ENCODE results near the gene ARMC3.
"Not testable (repeated sequence)": the region's sequence is repeated elsewhere in the genome, so short reads cannot be mapped to it uniquely, and the experiment has no call there.

Gene ARMC3

DNA sequence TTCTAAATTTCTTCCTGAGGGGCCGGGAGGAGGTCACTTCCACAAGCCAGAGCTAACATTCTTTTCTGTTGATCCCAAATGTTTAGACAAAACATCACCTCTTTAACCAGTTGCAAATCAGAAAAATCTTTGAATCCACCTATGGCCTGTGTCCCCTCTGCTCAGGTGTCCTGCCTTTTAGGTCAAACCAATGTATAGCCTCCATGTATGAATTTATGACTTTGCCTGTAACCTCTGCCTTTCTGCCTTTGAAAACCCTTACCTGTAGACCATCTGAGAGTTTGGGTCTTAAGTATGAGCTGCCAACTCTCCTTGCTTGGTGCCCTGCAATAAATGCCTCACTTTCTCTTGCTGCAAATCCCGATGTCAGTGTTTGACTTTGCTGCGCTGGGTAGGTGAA is 123.4 kb downstream of the ARMC3 start:
- no peak for DNase-seq (ENCODE audit: low spot score)

DNA sequence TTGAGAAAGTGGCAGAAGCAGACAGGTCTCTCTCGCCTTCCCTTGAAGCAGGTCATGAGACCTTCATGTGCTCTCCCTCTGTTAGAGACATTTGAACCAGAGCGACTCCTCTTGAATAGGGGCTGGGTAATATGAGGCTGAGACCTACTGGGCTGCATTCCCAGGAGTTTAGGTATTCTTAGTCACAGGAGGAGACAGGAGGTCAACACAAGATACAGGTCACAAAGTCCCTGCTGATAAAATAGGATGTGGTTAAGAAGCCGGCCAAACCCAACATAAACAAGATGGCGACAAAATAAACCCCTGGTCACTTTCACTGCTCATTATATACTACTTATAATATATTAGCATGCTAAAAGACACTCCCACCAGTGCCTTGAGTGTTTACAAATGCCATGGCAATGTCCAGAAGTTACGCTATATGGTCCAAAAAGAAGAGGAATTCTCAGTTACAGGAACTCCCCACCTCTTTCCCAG is 124.0 kb downstream of the ARMC3 start:
- DNase-seq (ENCODE audit: low spot score): no peak

DNA sequence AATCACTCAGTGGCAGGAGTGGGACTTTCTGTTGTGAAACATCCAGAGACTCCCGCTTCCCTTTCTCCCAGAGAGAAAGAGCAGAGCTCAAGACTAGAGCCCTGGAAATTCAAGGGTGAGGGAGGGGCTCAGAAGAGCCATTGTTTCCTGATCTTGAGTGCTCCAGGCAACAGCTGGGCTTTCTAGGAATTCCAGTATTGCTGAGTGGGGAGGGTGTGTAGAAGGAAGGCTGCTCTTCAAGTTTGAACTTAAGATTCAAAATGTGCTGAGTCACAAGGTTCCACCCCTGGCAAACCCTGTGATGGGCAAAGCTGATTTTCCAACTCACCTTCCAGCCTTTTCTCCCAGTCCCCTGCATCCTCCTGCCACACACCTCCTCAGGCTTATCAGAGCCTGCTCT is 125.2 kb downstream of the ARMC3 start:
- DNase-seq (ENCODE audit: low spot score): no peak

DNA sequence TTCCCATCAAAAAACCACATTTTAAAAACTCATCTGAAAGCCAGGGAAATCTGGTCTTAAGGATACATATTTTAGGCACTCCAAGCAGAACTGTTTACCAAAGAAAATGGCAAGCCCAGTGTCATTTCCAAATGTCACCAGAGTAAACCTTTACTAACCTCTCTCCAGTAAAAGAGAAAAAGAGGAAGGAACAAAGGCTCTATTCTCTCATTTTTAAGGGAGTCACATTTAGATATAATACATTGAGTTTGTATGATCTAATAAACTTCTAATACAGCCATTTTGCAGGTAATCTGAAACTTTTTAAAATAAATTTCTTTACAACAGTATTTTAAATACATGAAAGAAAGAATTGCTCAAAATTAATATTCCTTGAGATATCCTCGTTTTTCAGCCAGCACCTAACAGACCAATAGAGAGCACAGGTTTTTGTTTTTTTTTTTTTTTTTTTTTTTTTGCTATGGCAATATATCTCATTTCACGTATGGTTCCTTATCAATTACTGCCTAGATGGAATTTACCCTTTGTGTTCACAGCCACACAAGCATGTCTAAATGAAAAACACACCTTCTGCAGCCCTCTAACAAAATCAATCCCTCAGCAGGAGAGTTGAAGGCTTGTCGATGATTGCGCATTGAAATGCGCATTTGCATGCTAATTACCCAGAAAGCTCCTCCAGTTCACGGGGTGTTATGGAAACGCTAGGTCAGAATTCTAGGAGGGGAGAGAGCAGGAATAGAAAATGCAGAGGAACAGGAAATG is 127.8 kb downstream of the ARMC3 start:
- no peak for DNase-seq (ENCODE audit: low spot score)

DNA sequence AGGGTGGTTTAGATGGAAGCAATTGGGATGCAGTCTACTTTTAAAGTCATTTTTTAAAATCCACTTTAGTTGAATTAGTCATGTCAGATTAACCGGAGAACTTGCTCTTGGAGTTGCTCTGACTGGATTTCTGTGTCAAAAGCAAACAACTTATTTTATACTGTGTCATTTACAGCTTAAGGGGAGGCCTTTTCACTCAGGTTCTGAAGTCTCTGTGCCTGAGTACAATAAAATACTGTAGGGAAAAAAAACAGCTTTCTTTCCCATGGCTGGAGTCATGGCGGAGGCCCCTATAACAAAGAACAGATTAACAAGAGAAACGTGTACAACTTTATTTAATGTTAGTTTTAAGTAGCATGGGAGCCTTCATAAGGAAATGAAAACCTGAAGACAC is 128.3 kb downstream of the ARMC3 start:
- DNase-seq (ENCODE audit: low spot score): no peak

DNA sequence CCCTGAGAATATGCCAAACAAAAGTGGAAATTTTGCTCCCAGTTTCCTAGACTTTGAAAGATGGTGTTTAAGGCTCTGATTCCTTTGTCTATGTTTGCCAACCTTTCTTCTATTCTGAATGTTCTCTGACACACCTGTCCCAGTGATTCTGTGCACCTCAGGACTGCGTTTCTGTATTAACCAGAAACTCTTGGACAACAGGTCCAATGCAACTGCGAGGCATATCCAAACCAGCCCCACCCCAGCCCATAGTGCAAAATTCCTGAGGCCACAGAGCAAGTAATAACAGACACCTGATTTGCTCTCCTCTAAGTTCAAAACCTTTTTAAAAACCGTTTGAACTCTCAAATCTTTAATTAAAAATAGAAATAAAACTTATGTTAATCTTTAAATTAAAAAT is 130.5 kb downstream of the ARMC3 start:
- no peak for DNase-seq (ENCODE audit: low spot score)

DNA sequence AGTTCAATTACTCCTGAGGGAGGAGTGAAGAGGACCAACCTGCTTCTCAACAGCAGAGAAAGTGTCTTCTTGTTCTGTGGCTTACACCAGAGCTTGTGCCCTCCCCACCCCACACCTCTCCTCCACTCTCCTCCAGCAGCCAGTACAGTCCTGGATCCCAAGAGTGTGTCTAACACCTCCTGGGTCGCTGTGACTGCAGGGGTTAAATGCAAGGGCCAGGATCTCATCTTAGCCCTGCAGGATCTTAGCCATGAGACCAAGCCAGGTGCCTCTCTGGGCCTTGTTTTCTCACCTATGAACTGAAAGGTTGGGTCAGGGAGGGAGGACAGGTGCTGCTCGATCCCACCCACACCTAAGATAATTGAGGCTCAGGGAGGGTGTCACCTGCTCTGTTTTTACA is 133.1 kb downstream of the ARMC3 start:
- no peak for DNase-seq (ENCODE audit: low spot score)

DNA sequence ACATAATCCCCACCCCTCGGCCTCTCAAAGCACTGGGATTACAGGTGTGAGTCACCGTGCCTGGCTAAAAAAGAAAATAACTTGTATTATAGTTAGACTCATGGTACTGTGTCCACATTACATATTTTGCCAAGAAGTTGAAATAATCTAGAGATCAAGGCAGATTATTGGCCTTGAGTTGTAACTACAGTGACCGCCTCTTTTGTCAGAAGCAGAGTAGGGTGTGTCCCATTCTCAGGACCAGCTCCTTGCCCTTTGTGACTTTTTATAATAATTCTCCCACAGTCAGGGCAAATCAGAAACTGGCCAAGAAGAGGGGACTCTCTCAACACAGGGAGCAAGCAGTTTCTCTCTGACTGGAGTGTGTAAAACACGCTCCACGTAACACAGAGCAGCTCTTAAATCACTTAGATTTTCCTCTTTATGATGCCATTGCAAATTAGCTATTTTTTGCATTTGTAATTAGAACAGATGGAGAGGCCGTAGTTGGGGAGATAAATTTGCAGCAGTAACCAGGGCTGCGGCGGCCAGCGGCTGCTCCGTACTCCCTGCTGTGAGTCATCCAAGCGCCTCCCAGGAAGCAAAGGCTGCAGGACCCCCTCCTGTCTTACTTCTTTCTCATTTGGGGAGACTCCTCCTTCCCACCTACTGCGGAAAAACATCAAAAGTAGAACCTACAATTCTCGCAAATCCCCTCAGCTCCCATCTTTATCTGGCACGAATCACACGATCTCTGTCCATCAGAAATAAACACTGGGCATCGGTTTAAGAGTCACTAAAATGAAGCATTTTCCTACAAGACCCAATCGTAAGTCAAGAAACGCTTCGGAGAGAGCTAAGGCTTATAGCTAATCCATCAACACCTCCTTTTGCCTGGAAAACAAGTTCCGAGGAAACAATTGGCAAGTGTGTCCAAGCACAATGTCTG is 135.5 kb downstream of the ARMC3 start:
- no peak for DNase-seq (ENCODE audit: low spot score)

DNA sequence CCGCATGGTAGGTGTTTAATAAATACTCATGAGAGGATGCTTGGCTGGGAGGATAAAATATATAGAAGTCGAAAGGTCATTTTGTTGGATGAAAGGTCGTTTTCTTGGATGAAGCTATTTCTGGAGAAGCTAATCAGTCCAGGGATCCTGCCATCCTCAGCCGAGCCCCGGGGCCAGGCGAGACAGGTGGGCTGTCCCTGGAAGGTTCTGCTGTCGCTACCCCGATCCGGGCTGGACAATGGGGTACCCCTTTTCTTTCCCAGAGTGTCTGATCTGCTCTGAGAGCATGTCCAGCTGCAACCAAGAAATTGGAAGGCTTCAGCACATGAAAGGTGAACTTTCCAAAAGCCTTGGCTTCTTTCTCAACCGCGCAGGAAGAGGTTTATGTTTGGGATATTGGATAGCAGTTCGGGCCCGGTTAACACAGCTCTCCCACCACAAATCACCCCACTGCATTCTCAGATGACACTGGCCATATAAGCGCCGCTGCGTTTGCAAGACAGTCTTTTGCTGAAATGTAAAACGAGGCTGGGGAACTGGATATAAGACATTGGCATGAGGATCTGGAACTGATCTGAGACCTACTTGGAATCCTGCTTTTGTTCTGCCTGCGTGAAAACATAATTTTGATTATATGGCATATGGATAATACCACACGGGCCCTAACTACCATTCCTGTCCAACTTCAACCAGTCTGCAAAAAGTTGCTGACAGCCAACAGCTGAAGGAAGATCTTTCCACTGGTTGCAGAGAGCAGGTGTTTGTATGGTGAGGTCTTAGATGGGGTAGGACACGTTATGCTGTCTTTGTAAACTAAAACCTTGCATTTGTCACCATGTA is 136.3 kb downstream of the ARMC3 start:
- no peak for DNase-seq (ENCODE audit: low spot score)

DNA sequence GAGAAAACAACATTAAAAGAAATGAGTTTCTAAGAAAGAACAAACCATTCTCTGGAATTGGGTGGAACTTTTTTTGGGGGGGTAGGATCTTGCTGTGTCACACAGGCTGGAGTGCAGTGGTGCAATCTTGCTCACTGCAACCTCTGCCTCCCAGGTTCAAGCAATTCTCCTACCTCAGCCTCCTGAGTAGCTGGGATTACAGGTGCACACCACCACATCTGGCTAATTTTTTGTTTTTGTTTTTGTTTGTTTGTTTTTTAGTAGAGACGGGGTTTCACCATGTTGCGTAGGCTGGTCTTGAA is 136.9 kb downstream of the ARMC3 start:
- DNase-seq (ENCODE audit: low spot score): not testable (repeated sequence)

DNA sequence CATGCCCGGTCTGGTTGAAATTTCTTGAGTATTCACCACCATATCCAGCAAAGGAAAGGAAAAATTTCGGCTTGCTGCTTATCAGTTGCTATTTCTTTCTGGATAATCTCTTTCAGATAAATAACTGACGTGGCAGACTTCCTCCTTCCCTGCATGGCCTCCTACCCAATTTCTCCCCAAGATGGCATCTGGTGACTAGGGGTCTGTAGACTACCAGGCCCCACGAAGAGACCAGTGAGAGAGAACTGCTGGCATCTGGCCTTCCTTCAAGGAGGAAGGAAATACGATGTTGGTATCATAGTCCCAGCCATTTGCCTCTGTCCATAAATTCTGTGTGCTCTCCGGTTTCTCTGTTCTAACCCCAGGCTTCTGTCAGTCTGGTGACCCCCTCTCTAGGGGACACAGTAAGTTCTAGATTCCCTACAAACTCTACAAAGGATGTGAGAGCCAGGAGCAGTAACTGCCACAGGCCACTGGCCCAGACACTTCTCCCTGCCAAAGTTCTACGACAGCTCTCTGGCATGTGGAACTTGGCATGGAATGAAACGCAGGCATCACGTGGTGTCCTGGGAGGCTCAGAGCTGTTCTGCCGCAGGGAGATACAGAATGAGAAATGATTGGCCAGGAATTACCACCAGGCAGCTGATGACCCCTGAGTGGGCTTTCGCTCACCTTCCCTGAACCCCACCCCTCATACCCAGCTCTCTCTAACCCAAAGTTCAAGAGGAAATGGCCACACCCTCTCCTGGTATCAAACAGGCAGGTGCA is 137.5 kb downstream of the ARMC3 start:
- DNase-seq (ENCODE audit: low spot score): peak; percentile 69

DNA sequence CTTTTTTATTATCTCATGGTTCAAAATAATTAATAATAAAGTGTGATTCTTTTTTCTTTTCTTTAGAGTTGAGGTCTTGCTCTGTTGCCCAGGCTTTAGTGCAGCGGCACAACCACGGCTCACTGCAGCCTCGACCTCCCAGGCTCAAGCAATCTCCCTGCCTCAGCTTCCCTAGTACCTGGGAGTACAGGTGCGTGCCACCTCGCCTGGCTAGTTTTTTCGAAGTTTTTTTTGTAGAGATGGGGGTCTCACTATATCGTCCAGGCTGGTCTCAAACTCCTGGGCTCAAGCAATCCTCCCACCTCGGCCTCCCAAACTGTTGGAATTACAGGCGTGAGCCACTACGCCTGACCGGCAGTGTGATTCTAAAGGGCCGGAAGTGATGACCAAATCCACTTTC is 139.5 kb downstream of the ARMC3 start:
- no peak for DNase-seq (ENCODE audit: low spot score)

DNA sequence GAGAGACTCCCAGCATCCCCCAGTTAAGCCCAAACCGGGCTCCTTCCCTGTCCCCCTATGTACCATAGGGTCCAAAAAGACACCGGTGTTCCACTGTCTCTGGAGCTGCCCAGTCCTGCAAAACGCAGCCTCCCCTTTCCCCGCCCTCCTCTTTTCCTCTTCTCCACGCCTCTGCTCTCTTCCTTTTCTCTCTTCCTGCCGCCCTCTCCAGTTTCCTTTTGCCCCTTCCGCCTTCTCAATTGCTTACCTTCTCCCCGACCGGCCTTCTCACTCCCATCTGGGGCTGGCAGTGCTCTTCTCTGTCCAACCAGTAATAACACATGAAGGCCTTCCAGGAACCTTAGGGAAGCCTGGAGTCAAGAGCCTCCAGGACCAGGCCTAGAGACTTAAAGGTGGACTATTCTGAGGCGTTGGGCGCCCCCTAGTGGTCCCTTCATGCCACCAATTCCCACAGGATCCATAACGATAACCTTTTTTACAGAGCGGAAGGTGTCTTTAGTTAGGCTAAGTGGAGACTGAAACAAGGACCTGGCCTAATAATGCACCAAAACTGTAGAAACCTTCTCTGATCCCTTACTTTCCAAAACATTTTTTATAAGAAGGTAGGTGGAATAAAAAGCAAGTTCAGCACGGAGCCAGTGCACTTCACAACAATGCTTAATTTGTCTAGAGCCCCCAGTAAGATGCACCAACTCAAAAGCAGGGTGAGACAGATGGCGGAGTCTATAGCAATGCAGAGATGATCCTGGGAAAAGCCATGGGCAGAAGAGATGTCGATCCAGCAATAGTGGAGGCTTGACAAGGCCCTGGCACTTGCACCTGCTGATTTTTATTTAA is 140.3 kb downstream of the ARMC3 start:
- peak; percentile 64 for DNase-seq (ENCODE audit: low spot score)

DNA sequence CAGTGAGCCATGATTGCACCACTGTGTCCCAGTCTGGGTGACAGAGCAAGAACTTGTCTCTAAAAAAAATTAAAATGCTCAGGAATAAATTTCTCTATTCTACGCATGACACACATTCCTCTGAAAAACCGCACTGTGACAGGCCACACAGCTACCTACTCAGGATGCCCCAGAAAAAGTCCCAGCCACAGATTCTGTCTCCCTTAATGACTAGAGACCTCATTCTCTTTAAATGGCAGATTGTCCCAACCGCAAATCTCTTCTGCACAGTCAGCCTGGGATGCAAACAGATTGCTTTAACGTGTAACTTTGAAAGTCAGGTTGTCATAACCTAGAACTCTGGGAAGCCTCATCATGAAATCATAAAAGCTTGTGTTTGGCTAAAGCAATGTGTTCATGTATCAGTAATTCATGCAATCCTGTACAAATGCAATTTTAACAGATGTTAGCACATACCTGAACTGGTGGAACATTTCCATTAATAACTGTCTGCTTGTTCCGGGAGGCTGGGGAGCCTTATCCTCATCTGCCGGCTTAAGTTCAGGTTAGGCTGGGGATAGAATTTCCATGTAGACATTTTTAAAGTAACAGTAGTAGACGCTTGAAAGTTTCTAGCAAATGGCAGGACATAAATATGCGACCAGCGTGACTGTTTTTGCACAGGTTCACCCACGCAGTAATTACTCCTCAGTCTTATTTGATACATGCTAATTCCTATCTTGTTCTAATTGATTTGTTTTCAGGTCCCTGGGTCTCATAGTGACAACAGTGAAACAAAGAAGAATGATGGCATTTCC is 141.4 kb downstream of the ARMC3 start:
- no peak for DNase-seq (ENCODE audit: low spot score)

DNA sequence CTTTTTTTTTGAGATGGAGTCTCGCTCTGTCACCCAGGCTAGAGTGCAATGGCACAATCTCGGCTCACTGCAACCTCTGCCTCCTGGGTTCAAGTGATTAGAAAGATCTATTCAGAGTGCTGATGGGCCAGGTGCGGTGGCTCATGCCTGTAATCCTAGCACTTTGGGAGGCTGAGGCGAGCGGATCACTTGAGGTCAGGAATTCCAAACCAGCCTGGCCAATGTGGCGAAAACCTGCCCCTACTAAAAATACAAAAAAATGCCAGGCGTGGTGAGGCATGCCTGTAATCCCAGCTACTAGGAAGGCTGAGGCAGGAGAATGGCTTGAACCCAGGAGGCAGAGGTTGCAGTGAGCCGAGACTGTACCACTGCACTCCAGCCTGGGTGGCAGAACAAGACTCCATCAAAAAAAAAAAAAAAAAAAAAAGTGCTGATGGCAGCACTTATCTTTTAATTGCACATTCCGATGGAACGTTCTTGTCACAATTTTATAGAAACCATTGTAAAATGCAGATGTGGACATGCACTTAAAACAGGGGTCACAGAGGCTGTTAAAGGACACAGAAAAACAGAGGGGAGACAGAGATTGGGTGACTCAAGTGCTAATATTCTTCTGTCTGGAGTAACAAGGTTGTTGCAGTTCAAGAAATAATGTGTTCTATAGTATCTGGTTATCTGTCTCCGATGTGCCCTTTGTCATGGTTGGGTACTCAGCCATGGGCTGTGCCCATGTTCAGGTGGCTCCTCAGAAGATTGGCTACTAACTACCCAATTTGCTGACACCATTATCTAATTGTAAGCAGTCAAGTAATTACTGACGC is 142.4 kb downstream of the ARMC3 start:
- not testable (repeated sequence) for DNase-seq (ENCODE audit: low spot score)

DNA sequence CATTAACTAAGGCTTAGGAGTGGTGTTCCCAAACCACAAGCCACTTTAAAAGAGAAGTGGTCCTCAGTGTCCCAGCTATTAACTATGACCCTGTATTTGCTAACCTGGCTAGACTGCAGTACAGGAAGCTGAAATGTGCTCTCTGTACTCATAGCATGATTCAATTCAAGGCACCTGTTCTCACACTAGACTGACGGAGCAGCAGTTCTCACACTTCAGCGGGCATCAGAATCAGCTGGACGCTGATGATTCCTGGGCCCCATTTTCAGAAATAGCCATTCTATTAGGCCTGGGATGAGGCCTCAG is 143.0 kb downstream of the ARMC3 start:
- DNase-seq (ENCODE audit: low spot score): peak; percentile 14

DNA sequence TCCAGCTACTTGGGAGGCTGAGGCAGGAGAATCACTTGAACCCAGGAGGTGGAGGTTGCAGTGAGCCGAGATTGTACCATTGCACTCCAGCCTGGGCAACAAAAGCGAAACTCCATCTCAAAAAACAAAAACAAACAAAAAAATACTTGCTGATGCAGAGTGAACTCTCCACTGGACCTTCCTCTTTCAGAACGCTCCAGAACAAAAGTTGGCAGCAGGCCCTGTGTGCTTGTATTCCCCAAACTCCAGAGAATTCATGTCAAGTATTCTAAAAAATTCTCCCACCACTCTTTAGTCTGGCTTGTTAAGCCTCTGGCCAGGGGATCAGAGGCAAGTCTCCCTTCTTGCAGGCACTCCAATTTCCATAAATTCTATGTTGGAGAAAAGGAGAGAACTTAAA is 144.7 kb downstream of the ARMC3 start:
- not testable (repeated sequence) for DNase-seq (ENCODE audit: low spot score)

DNA sequence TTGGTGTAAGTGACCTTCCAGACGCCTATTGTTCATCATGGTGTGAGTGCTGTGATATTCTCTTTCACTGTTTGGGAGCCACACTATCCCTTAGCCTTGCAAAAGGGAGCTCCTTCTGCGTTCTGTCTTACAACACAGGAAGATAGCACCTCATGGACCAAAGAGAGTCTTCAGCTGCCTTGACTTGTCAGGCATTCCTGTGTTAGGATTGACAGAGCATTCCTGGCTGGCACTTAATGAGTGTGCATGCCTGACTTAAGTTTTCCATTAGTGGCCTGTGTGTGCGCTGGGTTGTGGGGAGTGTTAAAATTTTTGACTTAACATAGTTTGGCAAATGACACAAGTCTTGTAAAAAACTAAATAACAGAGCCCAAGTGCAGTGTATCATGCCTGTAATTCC is 145.7 kb downstream of the ARMC3 start:
- no peak for DNase-seq (ENCODE audit: low spot score)

DNA sequence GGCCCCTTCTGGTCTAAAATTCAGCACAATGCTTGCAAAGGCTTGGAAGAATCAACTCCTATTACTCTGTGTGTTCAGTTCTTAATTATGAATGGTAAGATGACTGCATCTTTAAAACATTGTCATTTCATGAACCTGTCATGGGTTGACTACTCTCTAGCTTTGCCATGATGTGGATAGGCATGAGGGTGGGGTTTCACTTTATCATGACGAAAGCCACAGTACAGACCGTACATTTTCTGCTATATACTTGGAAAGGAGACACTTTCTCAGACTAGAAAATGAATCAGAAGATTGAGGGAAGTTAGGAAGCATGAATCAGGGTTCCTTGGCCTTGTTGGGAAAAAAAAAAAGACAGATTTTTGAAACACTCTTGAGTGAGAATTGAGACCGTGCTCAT is 147.8 kb downstream of the ARMC3 start:
- no peak for DNase-seq (ENCODE audit: low spot score)
